ENCODE results near the gene RABIF.

Gene RABIF

DNA sequence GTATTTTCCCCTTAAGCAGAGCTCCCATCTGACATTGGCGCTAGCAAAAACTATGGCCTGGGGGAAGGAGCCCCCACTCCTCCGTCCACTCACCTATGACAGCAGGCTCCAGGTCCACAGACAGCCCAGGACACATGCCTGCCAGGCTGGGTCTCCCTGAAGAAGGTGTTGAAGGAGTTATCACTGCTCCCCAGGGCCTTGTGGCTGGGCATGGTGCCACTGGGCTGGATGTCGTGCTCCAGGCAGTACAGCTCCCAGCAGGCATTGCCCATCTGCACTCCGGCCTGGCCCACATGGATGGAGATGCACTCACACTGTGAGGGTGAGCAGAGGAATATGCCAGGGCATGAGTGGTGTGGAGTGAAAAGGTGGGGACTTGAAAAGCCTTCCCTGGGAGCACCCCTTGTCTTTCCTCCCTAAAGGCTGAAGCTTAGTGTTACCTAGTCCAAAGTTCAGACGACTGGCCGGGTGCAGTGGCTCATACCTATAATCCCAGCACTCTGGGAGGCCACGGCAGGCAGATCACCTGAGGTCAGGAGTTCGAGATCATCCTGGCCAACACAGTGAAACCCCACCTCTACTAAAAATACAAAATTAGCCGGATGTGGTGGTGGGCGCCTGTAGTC is 30.0 kb downstream of the RABIF start:
- Mint-ChIP-seq H3K27me3 (peaks cover 68% of the 10 kb centered on the region), H3K4me1 (peaks cover 14% of the 10 kb centered on the region), H3K9me3 (no peaks in the 10 kb centered on the region), H3K27ac (no peak overlapping the region), H3K4me3 (no peak overlapping the region), H3K36me3 (no peaks in the 10 kb centered on the region)
- no peak for DNase-seq
- CTCF ChIA-PET = interaction anchor here (1.0 kb wide), 1 partner anchor 233 kb away, joined by 3 read pairs; no protein-coding TSS in a partner anchor

DNA sequence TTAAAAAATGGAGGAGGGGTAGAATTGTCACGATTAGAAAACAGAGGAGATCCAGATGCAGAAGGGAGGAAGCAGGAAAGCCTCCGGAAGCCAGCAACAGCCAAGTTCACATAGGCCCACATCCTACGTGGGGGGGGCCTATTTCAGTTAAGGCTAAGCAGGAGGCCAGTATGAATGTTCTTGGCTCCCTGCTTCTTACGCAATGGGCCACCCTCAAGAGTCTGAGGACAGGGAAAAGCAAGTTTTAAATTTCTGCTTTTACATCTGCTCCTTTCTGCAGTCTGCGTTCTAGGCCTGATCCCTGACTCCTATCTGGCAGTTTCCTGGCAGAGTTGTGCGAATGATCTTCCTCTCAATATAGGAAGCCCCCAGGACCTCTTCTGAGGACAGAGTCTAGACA is 30.6 kb downstream of the RABIF start:
- Mint-ChIP-seq H3K27ac (no peak overlapping the region), H3K36me3 (no peaks in the 10 kb centered on the region), H3K27me3 (peaks cover 64% of the 10 kb centered on the region), H3K4me1 (peaks cover 14% of the 10 kb centered on the region), H3K9me3 (no peaks in the 10 kb centered on the region), H3K4me3 (no peak overlapping the region)
- CTCF ChIA-PET = no interaction called here
- DNase-seq = no peak

DNA sequence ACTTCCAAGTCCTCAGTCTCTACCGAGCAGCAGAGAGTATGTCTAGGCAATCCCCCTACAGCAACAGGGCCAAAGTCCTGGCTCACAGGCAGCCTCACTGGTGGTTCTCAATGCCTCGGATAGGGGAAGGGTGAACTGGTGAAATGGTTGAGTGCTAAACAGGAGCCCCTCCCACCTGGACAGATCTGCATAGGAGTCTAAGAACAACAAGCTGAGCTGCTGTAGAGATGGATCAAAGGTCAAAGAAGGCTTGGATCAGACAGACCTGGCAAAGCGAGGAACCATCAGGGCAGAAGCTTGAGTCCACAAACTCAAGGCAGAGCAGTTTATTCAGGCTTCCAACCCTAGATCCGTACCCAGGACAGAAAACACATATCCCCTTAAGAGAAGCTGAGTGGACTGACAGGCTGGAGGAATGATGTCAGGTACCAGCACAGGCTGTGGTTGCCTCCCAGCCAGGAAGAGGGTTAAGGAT is 31.8 kb downstream of the RABIF start:
- no peaks in the 10 kb centered on the region for H3K36me3 Mint-ChIP-seq
- no peaks in the 10 kb centered on the region for H3K9me3 Mint-ChIP-seq
- H3K27me3 Mint-ChIP-seq = peaks cover 55% of the 10 kb centered on the region

DNA sequence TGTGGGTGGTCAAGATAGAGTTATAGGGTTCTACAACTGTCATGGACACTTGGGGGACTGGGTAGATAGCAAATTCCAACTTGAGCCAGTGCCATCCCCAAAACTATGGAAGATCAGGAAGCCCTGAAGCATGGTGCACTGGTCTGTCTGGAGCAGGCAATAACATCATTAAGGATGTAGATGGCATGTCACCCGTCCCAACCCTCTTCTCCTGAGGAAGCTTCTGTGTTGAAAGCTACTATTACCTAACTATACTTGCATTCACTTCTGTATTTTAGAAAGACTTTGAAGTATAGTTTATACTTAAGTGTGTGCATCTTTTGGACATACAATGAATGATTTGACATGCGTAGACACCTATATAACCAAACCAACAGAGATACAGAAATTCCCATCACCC is 32.9 kb downstream of the RABIF start:
- Mint-ChIP-seq H3K4me3 (no peak overlapping the region), H3K9me3 (no peaks in the 10 kb centered on the region), H3K27me3 (peaks cover 44% of the 10 kb centered on the region), H3K4me1 (peaks cover 5% of the 10 kb centered on the region), H3K27ac (no peak overlapping the region), H3K36me3 (no peaks in the 10 kb centered on the region)
- CTCF ChIA-PET = interaction anchor here (1.7 kb wide), 1 partner anchor 21 kb away, joined by 3 read pairs; no protein-coding TSS in a partner anchor
- DNase-seq = no peak

More for the DNA sequence above, 31.8 kb downstream of the RABIF start:
- Mint-ChIP-seq H3K4me3 (no peak overlapping the region), H3K27ac (no peak overlapping the region), H3K4me1 (peaks cover 13% of the 10 kb centered on the region)
- no peak for DNase-seq
- CTCF ChIA-PET = interaction anchor here (1.7 kb wide), 1 partner anchor 19 kb away, joined by 3 read pairs; no protein-coding TSS in a partner anchor

DNA sequence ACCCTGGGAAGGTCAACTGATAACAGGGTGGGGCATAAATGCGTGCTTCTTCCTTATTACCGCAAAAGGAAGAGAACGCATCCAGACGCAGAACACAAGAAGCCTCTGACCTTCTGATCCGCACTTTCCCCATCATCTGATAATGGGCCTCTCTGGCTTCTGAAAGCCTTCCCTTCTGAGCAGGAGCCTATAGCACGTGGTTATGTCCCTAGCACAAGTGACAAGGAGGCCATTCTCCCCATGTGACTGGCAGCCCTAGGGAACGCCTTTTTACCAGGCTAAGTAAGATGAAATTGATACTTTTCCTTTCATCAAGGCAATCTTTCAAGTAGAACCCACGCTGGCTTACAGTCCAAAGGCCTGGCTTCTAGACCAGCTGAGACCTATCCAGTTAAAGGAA is 34.2 kb downstream of the RABIF start:
- DNase-seq = no peak
- H3K4me3 Mint-ChIP-seq = no peak overlapping the region
- no peak overlapping the region for H3K27ac Mint-ChIP-seq
- peaks cover 31% of the 10 kb centered on the region for H3K27me3 Mint-ChIP-seq
- CTCF ChIA-PET = interaction anchor here (1.6 kb wide), 1 partner anchor 105 kb away, joined by 4 read pairs; no protein-coding TSS in a partner anchor
- H3K36me3 Mint-ChIP-seq = no peaks in the 10 kb centered on the region
- H3K9me3 Mint-ChIP-seq = no peaks in the 10 kb centered on the region
- H3K4me1 Mint-ChIP-seq = peaks cover 2% of the 10 kb centered on the region

DNA sequence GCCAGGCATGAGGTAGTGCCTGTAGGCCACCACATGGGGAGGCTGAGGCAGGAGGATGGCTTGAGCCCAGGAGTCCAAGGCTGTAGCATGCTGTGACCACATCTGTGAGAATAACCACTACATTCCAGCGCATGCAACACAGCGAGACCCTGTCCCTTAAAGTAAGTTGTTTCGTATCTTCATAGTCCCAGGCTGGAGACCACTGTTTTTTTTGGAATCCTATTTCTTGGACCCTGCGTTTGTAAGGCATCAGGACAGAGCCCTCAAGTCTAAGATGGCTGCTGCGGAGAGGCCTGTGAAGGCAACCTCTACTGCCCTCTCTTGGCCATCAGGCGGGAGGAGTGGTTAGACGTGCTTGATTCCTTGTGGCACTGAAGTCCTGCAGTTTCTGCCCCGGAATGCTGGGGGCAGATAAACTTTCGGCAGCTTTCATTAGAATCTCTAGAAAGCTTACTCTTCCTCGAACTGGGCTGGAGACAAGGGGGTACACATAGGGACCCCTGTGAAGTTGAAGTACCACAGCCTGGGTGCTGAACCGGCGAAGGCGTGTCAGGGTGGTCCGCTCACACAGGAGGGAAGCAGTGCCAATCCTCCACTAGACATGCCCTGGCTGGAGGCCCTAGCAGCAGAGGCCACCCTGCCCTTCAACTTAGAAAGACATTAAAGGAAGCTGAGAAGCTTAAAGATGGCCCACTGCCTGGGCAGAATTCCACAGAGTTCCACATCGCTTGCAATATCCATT is 36.6 kb downstream of the RABIF start:
- CTCF ChIA-PET = interaction anchor here (0.8 to 1.9 kb wide), 9 partner anchors 14 to 120 kb away, joined by 3 to 11 read pairs (median 3); no protein-coding TSS in a partner anchor
- no peak overlapping the region for H3K4me3 Mint-ChIP-seq
- DNase-seq = peak; percentile 69

DNA sequence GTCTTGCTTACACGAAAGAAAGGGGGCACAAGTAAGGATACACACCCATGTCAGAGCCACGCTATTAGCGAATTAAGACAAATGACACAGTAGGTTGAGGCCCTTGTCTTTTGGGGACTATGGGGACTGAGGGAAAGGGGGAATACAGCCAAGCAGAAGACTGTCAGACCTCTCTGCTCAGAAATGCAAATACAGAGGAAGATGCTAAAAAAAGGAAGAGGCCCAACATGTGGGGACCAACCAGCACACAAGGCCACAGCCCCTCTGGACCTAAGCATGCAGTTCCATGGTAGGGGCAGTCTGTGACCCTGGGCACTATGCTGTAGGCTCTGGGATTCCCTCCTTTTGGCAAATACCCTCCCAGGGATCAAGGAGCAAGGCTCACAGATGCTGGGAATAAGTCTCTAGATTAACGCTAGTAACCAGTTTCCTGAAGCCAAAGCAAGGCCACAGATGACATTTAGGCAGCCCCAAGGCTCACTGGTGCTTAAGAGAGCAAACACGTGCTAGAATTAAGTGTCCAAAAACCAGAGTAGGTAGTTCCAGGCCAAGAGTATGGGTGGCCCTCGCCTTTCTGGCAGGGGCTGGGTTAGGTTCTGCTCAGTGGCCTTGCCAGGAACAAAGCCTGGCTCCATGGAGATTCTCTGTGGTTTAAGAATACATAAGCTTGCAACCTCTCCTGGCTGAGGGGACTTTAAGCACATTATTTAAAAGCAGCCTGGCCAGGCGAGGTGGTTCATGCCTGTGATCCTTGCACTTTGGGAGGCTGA is 38.2 kb downstream of the RABIF start:
- H3K27ac Mint-ChIP-seq = no peak overlapping the region
- no peaks in the 10 kb centered on the region for H3K9me3 Mint-ChIP-seq
- peaks cover 5% of the 10 kb centered on the region for H3K27me3 Mint-ChIP-seq
- H3K4me1 Mint-ChIP-seq = peaks cover 4% of the 10 kb centered on the region
- no peak overlapping the region for H3K4me3 Mint-ChIP-seq
- no peak for DNase-seq
- H3K36me3 Mint-ChIP-seq = no peaks in the 10 kb centered on the region
- CTCF ChIA-PET = interaction anchor here (0.9 to 1.9 kb wide), 4 partner anchors 12 to 118 kb away, joined by 3 to 11 read pairs (median 3); no protein-coding TSS in a partner anchor

More for the DNA sequence above, 36.6 kb downstream of the RABIF start:
- Mint-ChIP-seq H3K4me1 (peaks cover 4% of the 10 kb centered on the region), H3K9me3 (no peaks in the 10 kb centered on the region), H3K27me3 (peaks cover 7% of the 10 kb centered on the region), H3K36me3 (no peaks in the 10 kb centered on the region), H3K27ac (no peak overlapping the region)

DNA sequence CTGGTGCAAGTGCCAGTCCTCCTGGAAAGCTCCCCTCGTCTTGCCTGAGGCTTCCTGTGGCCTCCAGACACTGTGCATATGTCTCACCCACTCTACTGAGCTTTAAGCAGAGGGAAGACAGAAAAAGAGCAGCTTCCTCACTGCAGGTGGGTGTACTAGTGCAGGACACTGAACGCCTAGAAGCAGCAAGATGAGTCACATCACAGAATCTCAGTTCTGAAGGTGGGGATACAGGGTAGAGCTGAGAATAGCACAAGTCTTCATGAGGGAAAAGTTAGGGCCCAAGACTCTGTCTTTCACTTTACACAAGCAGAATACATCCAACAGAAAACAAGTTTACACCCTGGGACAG is 40.8 kb downstream of the RABIF start:
- no peaks in the 10 kb centered on the region for H3K36me3 Mint-ChIP-seq
- peak overlapping the region; percentile 13 for H3K27ac Mint-ChIP-seq
- no peak for DNase-seq
- no peaks in the 10 kb centered on the region for H3K9me3 Mint-ChIP-seq
- no peak overlapping the region for H3K4me3 Mint-ChIP-seq
- peaks cover 18% of the 10 kb centered on the region for H3K27me3 Mint-ChIP-seq
- H3K4me1 Mint-ChIP-seq = peaks cover 4% of the 10 kb centered on the region
- CTCF ChIA-PET = interaction anchor here (0.7 to 1.0 kb wide), 2 partner anchors 13 to 66 kb away, joined by 3 read pairs; no protein-coding TSS in a partner anchor

DNA sequence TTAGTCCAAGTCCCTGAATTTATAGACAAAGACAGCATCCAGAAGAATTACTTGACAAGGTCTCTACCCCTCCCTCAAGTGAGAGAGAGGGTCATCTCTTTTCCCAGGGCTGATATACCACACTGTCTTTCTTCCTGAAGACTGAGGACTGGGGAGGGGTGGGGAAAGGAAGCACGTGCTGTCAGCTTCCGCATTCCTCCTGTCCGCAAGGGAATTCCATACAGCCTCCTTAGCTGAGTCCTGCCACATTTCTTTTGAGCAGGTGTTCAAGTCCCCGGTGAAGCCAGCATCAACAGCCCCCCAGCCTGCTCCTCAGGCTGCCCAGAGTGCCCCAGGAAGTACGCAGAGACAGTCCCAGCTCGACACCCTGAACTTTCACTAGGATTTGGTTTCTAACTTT is 44.0 kb downstream of the RABIF start:
- H3K4me1 Mint-ChIP-seq = peaks cover 4% of the 10 kb centered on the region
- DNase-seq = no peak

DNA sequence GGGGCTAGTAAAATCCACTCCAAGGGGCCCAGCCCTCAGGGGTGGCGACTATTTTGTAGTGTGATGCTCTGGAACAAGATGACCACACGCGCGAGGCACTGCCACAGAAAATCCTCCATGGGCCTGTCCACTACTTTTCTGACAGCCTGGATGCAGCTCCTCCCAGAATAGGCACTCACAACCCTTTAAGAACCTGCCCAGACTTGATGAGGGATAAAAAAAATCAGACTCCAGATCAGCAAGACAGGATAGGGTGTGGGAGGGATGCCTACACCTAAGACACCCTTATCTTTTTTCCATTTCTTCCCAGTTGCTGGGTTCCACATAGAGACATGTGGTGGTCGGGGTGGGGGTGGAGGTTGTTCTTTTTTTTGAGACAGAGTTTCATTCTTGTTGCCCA is 44.7 kb downstream of the RABIF start:
- Mint-ChIP-seq H3K4me3 (no peak overlapping the region), H3K27ac (no peak overlapping the region), H3K36me3 (no peaks in the 10 kb centered on the region), H3K9me3 (no peaks in the 10 kb centered on the region), H3K4me1 (peaks cover 4% of the 10 kb centered on the region), H3K27me3 (peaks cover 16% of the 10 kb centered on the region)
- CTCF ChIA-PET = interaction anchor here (0.9 kb wide), 1 partner anchor 9 kb away, joined by 3 read pairs; no protein-coding TSS in a partner anchor
- no peak for DNase-seq

More for the DNA sequence above, 44.0 kb downstream of the RABIF start:
- Mint-ChIP-seq H3K27me3 (peaks cover 16% of the 10 kb centered on the region), H3K4me3 (no peak overlapping the region), H3K9me3 (no peaks in the 10 kb centered on the region), H3K27ac (no peak overlapping the region), H3K36me3 (no peaks in the 10 kb centered on the region)
- CTCF ChIA-PET = no interaction called here

DNA sequence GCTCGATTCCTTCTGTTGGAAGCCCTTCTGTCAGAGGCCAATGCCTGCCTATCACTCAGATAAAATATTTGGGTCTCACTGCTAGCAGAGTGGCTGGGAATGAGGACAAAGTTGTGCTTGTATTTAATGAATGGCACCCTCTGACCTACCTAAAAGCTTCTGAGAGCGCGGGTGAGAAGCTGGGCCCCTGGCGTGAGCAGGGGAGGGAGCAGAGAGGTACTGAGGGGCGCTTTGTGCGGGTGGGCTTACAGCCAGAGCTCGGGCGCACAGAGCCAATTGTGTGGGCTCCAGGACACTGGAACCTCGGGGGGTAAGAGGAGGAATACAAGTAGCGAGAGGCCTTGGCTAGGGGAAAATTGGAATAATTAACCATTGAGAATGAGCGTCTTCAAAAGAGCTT is 45.9 kb downstream of the RABIF start:
- Mint-ChIP-seq H3K4me3 (no peak overlapping the region), H3K9me3 (no peaks in the 10 kb centered on the region), H3K36me3 (no peaks in the 10 kb centered on the region), H3K27ac (no peak overlapping the region), H3K27me3 (peaks cover 16% of the 10 kb centered on the region), H3K4me1 (peaks cover 6% of the 10 kb centered on the region)
- CTCF ChIA-PET = interaction anchor here (0.6 kb wide), 1 partner anchor 81 kb away, joined by 3 read pairs; no protein-coding TSS in a partner anchor
- no peak for DNase-seq

DNA sequence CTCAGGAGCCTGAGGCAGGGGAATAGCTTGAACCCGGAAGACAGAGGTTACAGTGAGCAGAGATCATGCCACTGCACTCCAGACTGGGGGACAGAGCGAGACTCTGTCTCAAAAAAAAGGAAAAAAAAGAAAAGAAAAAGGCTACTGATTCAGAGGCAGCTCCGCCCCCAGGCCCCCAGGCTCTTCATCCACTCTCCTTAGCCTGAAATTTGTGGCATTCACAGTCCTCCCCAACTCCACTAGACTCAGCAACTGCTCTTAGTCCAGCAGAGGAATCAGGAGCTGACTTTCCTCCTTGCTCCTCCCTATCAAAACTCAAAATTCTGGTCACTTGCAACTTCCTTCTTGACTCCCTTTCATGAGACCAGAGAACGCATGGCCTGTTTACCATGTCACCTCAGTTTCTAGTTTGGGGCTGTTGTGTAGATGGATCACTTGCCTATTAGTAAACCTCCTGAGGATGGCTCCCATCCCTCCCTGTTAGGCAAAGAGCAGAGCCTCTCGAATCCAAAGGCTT is 51.1 kb downstream of the RABIF start:
- H3K27me3 Mint-ChIP-seq = peaks cover 10% of the 10 kb centered on the region
- no peaks in the 10 kb centered on the region for H3K36me3 Mint-ChIP-seq
- no peak for DNase-seq
- H3K9me3 Mint-ChIP-seq = no peaks in the 10 kb centered on the region
- no peak overlapping the region for H3K4me3 Mint-ChIP-seq
- CTCF ChIA-PET = interaction anchor here (1.2 to 2.3 kb wide), 2 partner anchors 13 to 14 kb away, joined by 3 to 11 read pairs; no protein-coding TSS in a partner anchor
- peaks cover 52% of the 10 kb centered on the region for H3K4me1 Mint-ChIP-seq
- no peak overlapping the region for H3K27ac Mint-ChIP-seq

DNA sequence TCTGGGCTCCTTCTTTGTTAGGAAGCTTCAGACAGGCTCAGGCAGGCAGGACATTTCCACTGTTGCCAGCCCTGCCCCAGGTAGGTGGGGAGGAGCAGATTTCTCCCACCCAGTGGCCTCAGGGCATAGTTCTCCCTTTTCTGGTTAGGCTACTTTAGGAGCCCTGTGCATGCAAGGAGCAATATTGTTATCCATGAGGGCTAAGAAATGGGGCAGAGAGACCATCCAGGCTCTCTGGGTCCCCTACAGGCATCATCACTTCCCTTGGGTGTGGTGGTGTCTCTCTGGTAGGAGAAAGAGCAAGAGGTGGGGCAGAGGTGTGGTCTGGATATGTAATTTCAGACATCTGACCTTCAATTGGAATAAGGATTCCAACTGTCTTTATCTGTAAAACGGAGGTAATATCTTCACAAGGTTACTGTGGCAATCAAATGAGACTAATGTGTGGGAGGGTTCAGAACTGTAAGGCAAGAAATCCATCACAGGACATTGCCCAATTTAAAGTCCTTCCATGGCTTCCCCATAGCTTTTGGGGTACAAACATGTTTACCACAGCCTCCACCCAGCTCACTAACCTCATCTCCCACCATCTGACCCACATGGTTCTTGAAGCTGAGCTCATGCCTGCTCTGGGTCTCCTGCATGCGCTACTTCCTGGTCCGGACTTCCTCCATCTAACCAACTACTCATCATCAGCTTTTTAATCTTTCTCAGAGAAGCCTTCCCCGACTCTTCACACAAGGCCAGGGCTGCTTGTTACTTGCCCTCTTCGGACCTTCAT is 52.1 kb downstream of the RABIF start:
- peaks cover 60% of the 10 kb centered on the region for H3K4me1 Mint-ChIP-seq
- no peaks in the 10 kb centered on the region for H3K36me3 Mint-ChIP-seq
- H3K4me3 Mint-ChIP-seq = no peak overlapping the region
- CTCF ChIA-PET = interaction anchor here (0.6 to 2.3 kb wide), 2 partner anchors 14 to 396 kb away, joined by 3 to 11 read pairs; no protein-coding TSS in a partner anchor
- H3K9me3 Mint-ChIP-seq = no peaks in the 10 kb centered on the region
- peaks cover 10% of the 10 kb centered on the region for H3K27me3 Mint-ChIP-seq
- no peak for DNase-seq
- H3K27ac Mint-ChIP-seq = no peak overlapping the region

Measured in activated naive CD4-positive, alpha-beta T cell treated with anti-CD3 and anti-CD28 coated beads, Interleukin-2, amount 10 ng/mL, durations not matched to agents 7 days and 5 days (primary cell).